Motor neuron (in vitro differentiated cells): ENCODE data around the gene AKAIN1. TPM values are rescaled to one million over a fixed set of nuclear protein-coding genes. Genes with fewer than 3 reads are reported as not detected.

Source experiments
- ATAC-seq, 8 experiments: fragments of 200-7000 bp; cut with Tn5 transposase; replicated peaks in 6 of 8; 2 replicates each; pipeline ENCODE4 v1.8.0; 2021; ENCODE audit warnings: mild to moderate bottlenecking in 8 of 8, moderate library complexity in 8 of 8
- H3K27ac ChIP-seq, 2 donors: fragments of 250-450 bp; sonication (Bioruptor Pico); 2 replicates each; pipeline ENCODE4 v1.9.0; 2021; ENCODE audit warnings: antibody characterized with exemption in 2 of 2, mild to moderate bottlenecking in 2 of 2, moderate library complexity in 1 of 2
- H3K4me1 ChIP-seq, 2 donors: fragments of 250-450 bp; sonication (Bioruptor Pico); replicated peaks in 1 of 2; 2 replicates each; pipeline ENCODE4 v1.6.1; 2021; ENCODE audit warnings: antibody characterized with exemption in 2 of 2, mild to moderate bottlenecking in 2 of 2, moderate library complexity in 1 of 2
- H3K4me3 ChIP-seq, 5 donors: fragments of 250-450 bp; sonication (Bioruptor Pico); 2 replicates each; pipeline ENCODE4 v1.9.0; 2021; ENCODE audit warnings: antibody characterized with exemption in 5 of 5, mild to moderate bottlenecking in 5 of 5, moderate library complexity in 4 of 5
- WGBS, 10 experiments: fragments of 450-650 bp; shearing (Covaris generic); methylation state at CpG; one replicate each; pipeline ENCODE4 v1.0.0; 2022; 5-methylcytosine and 5-hydroxymethylcytosine counted together
- in situ Hi-C, 9 experiments: fragments of 400-800 bp; cut with MboI; loops; one replicate each; pipeline ENCODE4 v1.15.0; 2021; ENCODE audit warnings: low sequenced_read_pairs in 9 of 9, low pct_unique_long_range_greater_than_20kb in 2 of 9; ENCODE audit not compliant: unreplicated experiment in 9 of 9
- total RNA-seq, 8 experiments: library from RNA; unstranded; fragments of 300-600 nt; gene quantifications; 2 replicates each; pipeline versions ENCODE4 v1.2.3 to v1.2.4, GENCODE V29; 2022

AKAIN1 gene
- total RNA-seq, 8 experiments from 2014 or later: 0.27 TPM; not detected in 7

DNA sequence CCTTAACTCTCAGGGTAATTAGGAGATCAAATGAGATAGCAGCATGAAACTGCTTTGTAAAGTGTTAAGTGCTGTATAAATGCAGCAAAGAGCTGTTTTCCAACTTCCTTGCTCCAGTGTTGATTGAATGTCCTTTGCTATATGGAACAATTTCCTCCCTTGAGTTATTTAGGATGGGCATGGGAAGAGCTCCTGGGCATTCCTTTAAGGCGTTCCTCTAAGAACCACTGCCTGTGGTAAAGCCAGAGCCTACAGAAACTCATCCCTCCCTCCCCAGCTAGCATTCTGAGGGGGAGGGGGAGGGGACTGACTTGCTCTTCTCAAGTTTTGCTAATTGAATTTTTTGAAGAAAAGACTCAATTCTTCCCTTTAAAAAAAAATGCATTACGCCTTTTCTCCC is 1.4 kb downstream of the AKAIN1 start:
- H3K4me1 ChIP-seq: no peaks in the 10 kb centered on the region
- in situ Hi-C loops: no loop called here
- WGBS, 10 experiments: 0 to 41% (median 20%) methylated on average over 1 to 2 of the region's 2 CpGs; no CpG with 5 or more reads in 1 of the 10 experiments
- no peak overlapping the region for H3K4me3 ChIP-seq
- no peak for ATAC-seq
- no peak overlapping the region for H3K27ac ChIP-seq

DNA sequence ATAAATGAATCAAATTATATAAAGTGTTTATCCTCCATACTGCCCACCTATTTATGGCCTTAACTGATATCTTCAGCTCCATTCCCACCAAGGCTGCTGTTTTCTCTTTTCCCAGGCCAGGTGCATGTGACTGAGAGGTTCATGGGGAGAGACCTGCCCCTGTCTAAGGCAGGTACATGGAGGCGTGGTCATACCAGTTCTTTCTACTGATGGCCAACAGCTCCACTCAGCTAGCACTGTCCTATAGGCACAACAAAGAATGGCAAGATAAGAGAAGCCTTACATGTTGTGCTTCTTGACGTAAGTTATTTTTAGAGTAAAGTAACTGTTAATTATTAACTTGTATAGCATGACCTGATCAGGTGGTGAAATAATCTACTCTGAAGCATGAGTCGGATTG is 16.8 kb downstream of the AKAIN1 start:
- Histone ChIP-seq H3K27ac (no peak overlapping the region), H3K4me3 (no peak overlapping the region), H3K4me1 (no peaks in the 10 kb centered on the region)
- WGBS, 10 experiments: 0 to 80% (median 60%) methylated on average over 1 to 3 of the region's 3 CpGs; no CpG with 5 or more reads in 1 of the 10 experiments
- in situ Hi-C loops: no loop called here
- no peak for ATAC-seq

DNA sequence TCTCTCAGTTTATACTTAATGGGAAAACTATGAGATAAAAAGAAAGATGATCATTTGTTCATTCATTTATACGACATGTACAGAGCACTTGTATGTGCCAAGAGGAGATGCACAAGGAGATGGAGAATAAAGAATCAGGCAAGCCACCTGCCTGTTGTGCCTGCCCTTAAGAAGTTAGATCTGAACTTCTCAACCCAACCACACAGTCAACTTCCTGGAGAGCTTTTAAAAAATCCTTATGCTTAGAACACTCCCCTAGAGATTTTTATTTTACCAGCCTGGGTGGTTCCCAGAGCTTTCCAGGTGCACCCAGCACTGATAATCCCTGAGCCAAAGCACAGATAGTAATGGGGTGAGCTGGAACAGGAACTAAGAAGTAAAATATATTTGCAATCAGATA is 18.5 kb downstream of the AKAIN1 start:
- Histone ChIP-seq H3K4me1 (no peaks in the 10 kb centered on the region), H3K4me3 (no peak overlapping the region), H3K27ac (no peak overlapping the region)
- in situ Hi-C loops: no loop called here
- 0 to 100% (median 50%) methylated on average over 1 of the region's 1 CpG; no CpG with 5 or more reads in 3 of the 10 experiments for WGBS, 10 experiments
- ATAC-seq: no peak

DNA sequence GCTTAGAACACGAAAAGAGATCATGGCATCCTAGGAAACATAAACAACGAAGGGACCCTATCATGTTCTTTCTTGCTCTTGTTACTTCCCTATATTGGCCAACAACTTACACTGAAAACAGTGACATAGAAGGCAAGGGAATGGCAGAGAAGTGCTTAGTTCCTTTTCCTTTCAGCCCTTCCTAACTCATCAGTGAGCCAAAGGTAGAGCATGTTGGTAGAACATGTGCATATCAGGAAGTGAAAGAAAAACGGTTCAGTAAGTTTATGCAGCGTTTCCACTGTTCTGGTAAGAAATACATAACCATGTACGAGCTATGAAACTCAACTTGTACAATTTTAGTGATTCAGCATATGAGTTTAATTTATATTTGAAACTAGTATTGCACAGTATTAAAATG is 21.7 kb downstream of the AKAIN1 start:
- in situ Hi-C loops: no loop called here
- Histone ChIP-seq H3K4me1 (no peaks in the 10 kb centered on the region), H3K27ac (no peak overlapping the region), H3K4me3 (no peak overlapping the region)
- 0 to 96% (median 52%) methylated on average over 2 to 5 of the region's 5 CpGs for WGBS, 10 experiments
- ATAC-seq: no peak

DNA sequence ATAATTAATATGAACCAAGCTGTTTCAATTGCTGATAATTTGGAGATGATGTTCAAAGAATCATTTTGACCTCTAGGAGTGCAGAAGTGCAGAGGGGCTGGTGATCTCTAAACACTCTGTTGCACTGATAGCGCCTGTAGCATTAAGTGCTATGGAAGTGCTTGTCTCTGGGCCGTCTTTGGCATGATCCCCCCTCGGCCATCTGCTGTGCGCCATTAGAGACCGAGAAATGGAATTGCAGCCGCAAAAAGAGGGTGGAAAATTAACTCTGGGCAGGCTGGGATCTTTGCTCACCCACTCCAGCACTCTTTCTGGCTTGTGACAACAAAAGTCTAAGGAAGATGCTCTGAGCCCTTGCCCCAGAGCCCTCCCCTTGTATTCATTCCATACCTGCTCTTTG is 23.4 kb downstream of the AKAIN1 start:
- H3K27ac ChIP-seq: no peak overlapping the region
- H3K4me1 ChIP-seq: no peaks in the 10 kb centered on the region
- 7 to 100% (median 31%) methylated on average over 1 to 6 of the region's 6 CpGs; no CpG with 5 or more reads in 3 of the 10 experiments for WGBS, 10 experiments
- in situ Hi-C loops: no loop called here
- no peak for ATAC-seq
- H3K4me3 ChIP-seq: no peak overlapping the region

DNA sequence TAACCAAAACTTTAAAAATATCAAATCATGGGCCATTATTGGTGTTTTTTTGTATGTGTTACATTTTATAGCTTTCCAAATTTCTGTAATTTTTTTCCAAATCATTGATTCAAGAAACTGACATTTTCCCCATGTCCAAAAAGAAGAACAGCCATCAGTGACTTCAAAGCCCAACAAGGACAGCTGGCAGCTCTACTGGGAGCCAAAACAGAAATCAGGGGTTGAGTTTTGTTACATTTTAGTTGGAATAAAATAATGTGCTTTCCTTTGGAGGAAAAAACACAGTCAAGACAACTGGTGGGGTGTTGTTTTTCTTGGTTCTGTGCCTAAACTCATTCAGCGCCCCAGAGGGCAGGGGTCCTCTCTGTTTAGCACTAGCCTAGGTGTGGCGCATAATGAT is 23.8 kb downstream of the AKAIN1 start:
- Histone ChIP-seq H3K4me1 (no peaks in the 10 kb centered on the region), H3K4me3 (no peak overlapping the region), H3K27ac (no peak overlapping the region)
- no peak for ATAC-seq
- 83 to 100% (median 94%) methylated on average over 1 to 2 of the region's 2 CpGs; no CpG with 5 or more reads in 5 of the 10 experiments for WGBS, 10 experiments
- in situ Hi-C loops: no loop called here

DNA sequence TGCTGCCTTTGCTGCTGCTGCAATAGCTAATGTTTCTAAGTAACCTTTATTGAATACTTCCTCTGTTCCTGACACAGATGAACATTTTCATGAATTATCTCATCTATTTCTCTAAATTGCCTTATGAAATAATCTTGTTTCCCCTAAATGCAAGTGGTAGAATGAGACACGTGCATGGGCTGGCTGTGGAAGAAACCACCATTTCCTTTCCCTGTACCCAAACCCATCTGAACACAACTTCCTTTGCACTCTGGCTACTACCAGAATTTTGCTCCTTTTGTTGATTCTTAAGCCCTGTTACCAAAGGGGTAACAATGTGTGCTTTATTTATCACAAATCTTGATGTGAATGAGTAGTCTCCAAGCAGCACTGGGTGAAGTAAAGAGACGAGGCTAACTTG is 29.2 kb downstream of the AKAIN1 start:
- H3K27ac ChIP-seq: no peak overlapping the region
- in situ Hi-C loops: no loop called here
- WGBS, 10 experiments: 0 to 80% (median 33%) methylated on average over 1 to 2 of the region's 2 CpGs; no CpG with 5 or more reads in 1 of the 10 experiments
- ATAC-seq: no peak
- H3K4me3 ChIP-seq: no peak overlapping the region
- no peaks in the 10 kb centered on the region for H3K4me1 ChIP-seq

DNA sequence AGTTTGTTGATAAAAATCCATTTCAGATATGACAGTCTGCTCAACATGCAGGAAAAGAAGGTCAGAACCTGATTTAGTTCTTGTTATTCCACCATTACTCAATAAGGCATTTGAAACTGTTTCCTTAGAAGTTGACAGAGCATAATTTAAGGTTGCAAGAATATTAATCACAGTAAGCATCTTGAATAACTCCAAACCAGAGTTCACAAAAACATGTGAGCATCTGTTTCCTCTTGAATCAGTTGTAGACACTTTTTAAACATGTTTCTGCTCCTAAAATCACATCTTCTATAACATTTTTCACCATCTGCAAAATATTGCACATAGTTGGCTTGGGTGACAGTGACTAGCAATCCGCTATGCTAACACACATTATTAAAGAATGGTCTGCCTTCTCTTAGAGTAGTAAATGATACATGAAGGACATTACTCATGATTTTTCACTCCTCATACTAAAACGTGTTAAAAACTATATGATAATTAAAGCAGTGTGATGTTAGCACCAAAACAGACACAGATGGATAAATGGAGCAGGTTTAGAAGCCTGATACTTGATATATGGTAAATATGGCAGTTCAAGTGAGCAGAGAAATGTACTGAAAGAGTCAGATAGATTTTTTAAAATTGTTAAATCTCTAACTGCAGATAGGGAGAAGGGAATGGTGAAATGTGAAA is 30.3 kb downstream of the AKAIN1 start:
- WGBS, 10 experiments: 0 to 79% (median 20%) methylated on average over 1 to 2 of the region's 2 CpGs
- Histone ChIP-seq H3K27ac (no peak overlapping the region), H3K4me3 (no peak overlapping the region), H3K4me1 (no peaks in the 10 kb centered on the region)
- no peak for ATAC-seq
- in situ Hi-C loops: no loop called here

DNA sequence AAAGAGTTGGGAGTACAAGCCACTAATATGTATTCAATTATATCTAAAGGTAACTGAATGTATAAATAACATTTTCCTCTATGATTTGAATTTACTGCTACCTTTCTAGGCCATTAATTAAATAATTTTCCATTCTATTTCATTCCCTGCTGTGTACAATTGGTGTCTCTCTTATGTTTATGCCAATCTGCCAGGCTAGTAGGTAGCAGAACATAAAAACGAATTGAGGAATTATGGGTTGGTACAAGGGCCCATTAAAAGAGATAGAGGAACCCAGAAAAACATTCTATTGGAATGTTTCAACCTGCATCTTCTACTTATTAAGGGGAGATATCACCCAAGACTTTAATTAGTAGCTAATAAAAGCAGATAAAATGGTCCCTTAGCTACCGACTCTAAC is 32.2 kb downstream of the AKAIN1 start:
- no peaks in the 10 kb centered on the region for H3K4me1 ChIP-seq
- H3K4me3 ChIP-seq: no peak overlapping the region
- WGBS, 10 experiments: 0 to 73% (median 40%) methylated on average over 1 to 2 of the region's 2 CpGs; no CpG with 5 or more reads in 1 of the 10 experiments
- no peak for ATAC-seq
- in situ Hi-C loops: no loop called here
- no peak overlapping the region for H3K27ac ChIP-seq

DNA sequence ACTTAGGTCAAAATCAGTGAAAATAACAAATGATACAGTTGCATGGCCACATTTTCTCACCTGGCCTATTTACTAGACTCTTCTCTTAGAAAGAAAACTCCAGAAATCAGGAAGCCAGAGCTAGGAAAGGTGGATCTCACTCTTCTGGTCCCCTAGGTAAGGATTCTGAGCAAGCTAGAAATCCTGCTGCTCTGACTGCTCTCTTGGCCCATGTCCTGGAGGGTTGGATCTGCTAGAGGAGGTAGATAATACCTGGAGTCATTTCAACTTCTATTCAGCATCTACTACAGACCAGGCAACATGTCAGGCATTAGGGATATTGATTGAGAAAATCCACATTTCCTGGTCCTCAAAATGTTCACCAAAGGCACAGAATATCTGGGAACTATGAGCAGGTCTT is 34.9 kb downstream of the AKAIN1 start:
- in situ Hi-C loops: no loop called here
- Histone ChIP-seq H3K27ac (no peak overlapping the region), H3K4me1 (no peaks in the 10 kb centered on the region), H3K4me3 (no peak overlapping the region)
- ATAC-seq: no peak

DNA sequence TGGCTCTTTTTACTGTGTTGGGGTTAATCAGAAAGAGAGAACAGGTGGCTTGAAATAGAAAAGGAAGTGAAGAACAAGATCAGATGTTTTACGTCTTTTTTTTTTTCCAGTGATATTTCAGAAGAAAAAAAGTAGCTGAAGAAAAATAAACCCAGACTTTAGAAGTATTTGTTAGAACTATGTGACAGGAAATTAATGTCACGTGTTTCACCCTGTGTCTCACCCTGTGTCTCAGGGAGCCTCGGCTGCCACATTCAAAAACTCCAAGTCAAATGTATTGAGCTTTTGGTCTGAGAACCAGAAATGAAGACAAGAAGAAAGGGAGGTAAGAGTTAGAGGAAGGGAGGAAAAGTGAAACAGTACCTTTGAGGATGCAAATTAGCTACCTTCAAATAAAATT is 38.0 kb downstream of the AKAIN1 start:
- WGBS, 10 experiments: 7 to 90% (median 56%) methylated on average over 1 to 3 of the region's 3 CpGs
- in situ Hi-C loops: no loop called here
- H3K4me1 ChIP-seq: no peaks in the 10 kb centered on the region
- H3K4me3 ChIP-seq: no peak overlapping the region
- no peak for ATAC-seq
- H3K27ac ChIP-seq: no peak overlapping the region

DNA sequence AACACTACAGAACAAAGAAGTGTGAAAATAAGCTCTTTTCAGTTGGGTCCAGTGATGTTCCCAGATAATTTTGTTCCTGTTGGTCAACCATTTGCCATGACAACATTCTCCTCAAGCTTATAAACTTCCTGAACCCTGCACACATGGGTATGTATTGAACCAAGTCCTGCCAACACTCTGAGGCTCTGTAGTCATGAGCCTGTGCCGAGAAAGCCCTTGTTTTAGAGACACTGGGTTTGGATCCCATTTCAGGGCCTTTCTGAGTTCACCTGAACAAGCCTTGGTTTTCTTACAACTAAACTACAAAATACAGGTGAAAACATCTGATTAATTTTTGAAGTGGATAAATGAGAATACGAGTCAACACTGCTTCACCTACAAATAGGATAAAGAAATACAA is 38.5 kb downstream of the AKAIN1 start:
- no peak overlapping the region for H3K27ac ChIP-seq
- WGBS, 10 experiments: 8 to 100% (median 88%) methylated on average over 1 to 2 of the region's 2 CpGs; no CpG with 5 or more reads in 2 of the 10 experiments
- in situ Hi-C loops: no loop called here
- no peaks in the 10 kb centered on the region for H3K4me1 ChIP-seq
- no peak overlapping the region for H3K4me3 ChIP-seq
- ATAC-seq: no peak

DNA sequence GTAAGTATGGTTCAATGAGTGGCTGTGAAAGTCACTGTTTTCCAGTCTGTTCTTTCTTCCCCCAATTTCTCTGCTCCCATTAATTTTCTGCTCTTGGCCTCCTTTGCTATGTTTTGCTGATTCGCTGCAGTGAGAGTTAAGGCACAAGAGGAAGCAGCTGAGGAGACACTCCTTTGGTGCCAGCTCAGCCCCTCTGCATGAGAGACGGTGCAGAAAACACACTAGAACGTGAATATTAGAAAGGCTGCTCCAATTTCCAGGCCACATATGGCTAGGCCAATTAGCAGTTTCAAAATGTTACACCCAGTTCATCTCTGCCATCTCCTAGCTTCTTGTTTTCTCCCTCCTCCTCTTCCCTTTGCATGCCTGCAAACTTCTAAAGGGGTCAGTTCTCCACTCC is 38.9 kb downstream of the AKAIN1 start:
- in situ Hi-C loops: no loop called here
- no peaks in the 10 kb centered on the region for H3K4me1 ChIP-seq
- ATAC-seq: peak in 1 of 8 experiments; percentile 51
- WGBS, 10 experiments: 0 to 100% (median 70%) methylated on average over 1 to 2 of the region's 3 CpGs; no CpG with 5 or more reads in 2 of the 10 experiments
- H3K4me3 ChIP-seq: no peak overlapping the region
- no peak overlapping the region for H3K27ac ChIP-seq

DNA sequence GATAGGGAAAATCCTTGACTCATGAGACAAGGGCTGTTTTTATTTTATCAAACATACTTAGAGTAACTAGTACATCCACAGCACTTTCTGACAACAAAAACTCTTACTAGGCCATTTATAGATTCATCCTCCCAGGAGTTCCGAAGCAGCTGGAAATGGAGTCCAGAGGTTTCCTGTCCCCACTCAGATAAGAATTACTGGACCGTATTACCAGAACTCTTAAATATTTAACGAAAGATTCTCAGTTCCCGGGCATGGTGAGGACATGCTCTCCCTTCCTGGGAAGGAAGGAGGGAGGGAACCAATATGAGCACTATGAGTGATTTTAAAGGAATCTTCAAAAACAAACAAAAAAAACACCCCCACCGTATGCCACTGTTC is 41.2 kb downstream of the AKAIN1 start:
- H3K27ac ChIP-seq: no peak overlapping the region
- H3K4me3 ChIP-seq: no peak overlapping the region
- peak in 1 of 8 experiments; percentile 24 for ATAC-seq
- in situ Hi-C loops: no loop called here
- WGBS, 10 experiments: 13 to 95% (median 48%) methylated on average over 1 to 5 of the region's 5 CpGs; no CpG with 5 or more reads in 2 of the 10 experiments
- H3K4me1 ChIP-seq: peaks cover 0 to 7% of the 10 kb centered on the region in 2 donors
